Fibroblast of pulmonary artery (primary cell): ENCODE data around the gene KMT2E.

Experiments
- DNase-seq: peaks from one replicate; pipeline ENCODE4 v3.0.0-alpha.2; 2010; ENCODE audit warnings: low read depth
- H3K4me3 ChIP-seq: replicated peaks from 2 replicates; pipeline ENCODE4 v1.5.1; 2011; ENCODE audit warnings: low read depth, mild to moderate bottlenecking, control low read depth, low read length, moderate library complexity
- TF ChIP-seq, protein P1 (sequence below): IDR thresholded peaks from 2 replicates; pipeline ENCODE4 v1.5.1; 2011; ENCODE audit warnings: mild to moderate bottlenecking, control low read depth, low read length, inconsistent platforms; ENCODE audit errors: missing control alignments

KMT2E gene

DNA sequence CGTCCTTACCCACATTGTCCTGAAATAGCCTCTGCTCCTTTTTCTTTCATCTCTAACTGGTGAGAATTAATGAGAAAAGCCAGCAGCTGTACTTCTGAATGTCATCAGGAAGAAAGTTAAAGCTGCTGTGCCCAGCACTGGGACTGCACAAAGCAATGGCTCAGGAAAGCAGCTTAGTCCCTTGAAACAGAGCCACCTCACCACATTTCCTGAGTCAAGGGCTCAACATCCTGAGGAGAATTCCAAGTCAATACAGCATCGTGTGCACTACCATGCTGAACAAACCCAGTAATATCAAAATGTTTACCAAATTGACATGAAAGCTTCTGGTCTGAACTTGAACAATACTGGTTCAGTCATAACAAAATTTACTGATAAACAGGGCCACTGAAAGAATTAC is 140.1 kb downstream of the KMT2E start:
- DNase-seq: no peak
- TF ChIP-seq, protein P1, sequence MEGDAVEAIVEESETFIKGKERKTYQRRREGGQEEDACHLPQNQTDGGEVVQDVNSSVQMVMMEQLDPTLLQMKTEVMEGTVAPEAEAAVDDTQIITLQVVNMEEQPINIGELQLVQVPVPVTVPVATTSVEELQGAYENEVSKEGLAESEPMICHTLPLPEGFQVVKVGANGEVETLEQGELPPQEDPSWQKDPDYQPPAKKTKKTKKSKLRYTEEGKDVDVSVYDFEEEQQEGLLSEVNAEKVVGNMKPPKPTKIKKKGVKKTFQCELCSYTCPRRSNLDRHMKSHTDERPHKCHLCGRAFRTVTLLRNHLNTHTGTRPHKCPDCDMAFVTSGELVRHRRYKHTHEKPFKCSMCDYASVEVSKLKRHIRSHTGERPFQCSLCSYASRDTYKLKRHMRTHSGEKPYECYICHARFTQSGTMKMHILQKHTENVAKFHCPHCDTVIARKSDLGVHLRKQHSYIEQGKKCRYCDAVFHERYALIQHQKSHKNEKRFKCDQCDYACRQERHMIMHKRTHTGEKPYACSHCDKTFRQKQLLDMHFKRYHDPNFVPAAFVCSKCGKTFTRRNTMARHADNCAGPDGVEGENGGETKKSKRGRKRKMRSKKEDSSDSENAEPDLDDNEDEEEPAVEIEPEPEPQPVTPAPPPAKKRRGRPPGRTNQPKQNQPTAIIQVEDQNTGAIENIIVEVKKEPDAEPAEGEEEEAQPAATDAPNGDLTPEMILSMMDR: no peak
- H3K4me3 ChIP-seq: no peak overlapping the region

GRCh38 chr7:105156731-105157130 is 142.7 kb downstream of the KMT2E start:
- TF ChIP-seq, protein P1: no peak
- peak; percentile 24 for DNase-seq
- no peak overlapping the region for H3K4me3 ChIP-seq

GRCh38 chr7:105157278-105157677 is 143.3 kb downstream of the KMT2E start:
- DNase-seq: no peak
- TF ChIP-seq, protein P1: no peak
- H3K4me3 ChIP-seq: no peak overlapping the region

GRCh38 chr7:105161366-105161765 is 147.4 kb downstream of the KMT2E start:
- TF ChIP-seq, protein P1: no peak
- no peak overlapping the region for H3K4me3 ChIP-seq
- DNase-seq: no peak
